HG02981 (cell line): Measurements from ENCODE around the gene ACVR2A.

Experiments used
- ATAC-seq: cut with Tn5 transposase; IDR thresholded peaks from one replicate; pipeline ENCODE4 v1.9.1; 2021; ENCODE audit warnings: mild to moderate bottlenecking, moderate library complexity; ENCODE audit not compliant: unreplicated experiment

The ACVR2A gene

GRCh38 chr2:147917161-147917560 lies 72.3 kb downstream of the ACVR2A start:
- no peak for ATAC-seq

GRCh38 chr2:147923846-147924245 lies 79.0 kb downstream of the ACVR2A start:
- ATAC-seq: no peak

- ATAC-seq: no peak
Measured at GRCh38 chr2:147924647-147925046, 79.8 kb downstream of the ACVR2A start.

GRCh38 chr2:147925886-147926285 lies 81.1 kb downstream of the ACVR2A start:
- ATAC-seq: no peak

GRCh38 chr2:147927053-147927588 lies 82.3 kb downstream of the ACVR2A start:
- ATAC-seq: no peak

- no peak for ATAC-seq
Measured at GRCh38 chr2:147933931-147934330, 89.1 kb downstream of the ACVR2A start.

- ATAC-seq: no peak
Measured at GRCh38 chr2:147934881-147935620, 90.2 kb downstream of the ACVR2A start.

- peak; percentile 77 for ATAC-seq
Measured at GRCh38 chr2:147937744-147938349, 93.0 kb downstream of the ACVR2A start.

- ATAC-seq: no peak
Measured at GRCh38 chr2:147939313-147939712, 94.5 kb downstream of the ACVR2A start.

GRCh38 chr2:147945660-147946059 lies 100.8 kb downstream of the ACVR2A start:
- no peak for ATAC-seq

GRCh38 chr2:147952118-147952517 lies 107.3 kb downstream of the ACVR2A start:
- no peak for ATAC-seq

GRCh38 chr2:147968571-147968970 lies 123.7 kb downstream of the ACVR2A start:
- no peak for ATAC-seq

GRCh38 chr2:147976102-147976501 lies 131.3 kb downstream of the ACVR2A start:
- ATAC-seq: no peak

GRCh38 chr2:147977679-147978078 lies 132.8 kb downstream of the ACVR2A start:
- no peak for ATAC-seq
